ENCODE measurements around the gene ADARB2.
"Not testable (repeated sequence)": the region's sequence is repeated elsewhere in the genome, so short reads cannot be mapped to it uniquely, and the experiment has no call there.

ADARB2 gene

GRCh38 chr10:1538531-1539061 lies 198.7 kb downstream of the ADARB2 start:
- no peak for DNase-seq

DNA sequence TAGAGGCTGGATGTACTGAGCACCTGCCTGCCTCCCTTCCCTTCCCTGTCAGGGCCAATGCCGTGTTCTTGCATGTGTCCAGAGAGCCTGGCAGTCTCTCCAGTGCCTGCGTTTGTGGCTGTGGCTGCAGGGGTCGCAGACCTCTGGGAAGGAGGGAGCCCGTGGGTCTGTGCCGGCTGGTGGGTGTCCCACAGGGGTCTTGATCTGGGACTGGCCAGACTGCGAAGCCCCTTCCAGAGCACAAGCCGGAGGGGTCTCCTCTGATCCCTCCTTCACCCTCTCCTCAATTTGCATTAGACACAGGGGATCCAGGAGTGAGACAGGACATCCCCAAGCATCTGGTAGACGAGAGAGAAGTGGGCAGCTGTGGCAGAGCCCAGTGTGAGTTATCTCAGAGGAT lies 199.2 kb downstream of the ADARB2 start:
- DNase-seq = no peak

- not testable (repeated sequence) for DNase-seq
Measured at GRCh38 chr10:1537449-1537848, 199.9 kb downstream of the ADARB2 start.

DNA sequence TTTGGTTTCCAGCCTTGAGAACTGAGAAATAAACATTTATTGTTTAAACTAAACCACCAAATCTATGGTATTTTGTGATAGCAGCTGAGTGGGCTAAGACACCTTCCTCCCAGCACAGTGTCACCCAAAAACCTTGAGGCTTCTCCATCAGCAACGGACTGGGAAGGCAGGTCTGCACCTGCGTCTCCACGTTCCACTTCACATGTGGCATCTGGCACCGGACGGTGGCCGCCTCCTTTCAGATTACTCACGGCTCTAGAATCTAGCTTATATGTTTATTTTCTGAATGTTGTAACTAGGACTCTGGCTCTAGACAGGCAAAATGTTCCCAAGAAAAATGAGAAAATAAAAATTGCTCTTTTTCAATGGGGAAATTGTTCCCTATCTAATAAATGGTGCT lies 201.0 kb downstream of the ADARB2 start:
- no peak for DNase-seq

GRCh38 chr10:1535301-1535965 lies 201.9 kb downstream of the ADARB2 start:
- DNase-seq = no peak

GRCh38 chr10:1534820-1535219 lies 202.5 kb downstream of the ADARB2 start:
- DNase-seq = no peak

DNA sequence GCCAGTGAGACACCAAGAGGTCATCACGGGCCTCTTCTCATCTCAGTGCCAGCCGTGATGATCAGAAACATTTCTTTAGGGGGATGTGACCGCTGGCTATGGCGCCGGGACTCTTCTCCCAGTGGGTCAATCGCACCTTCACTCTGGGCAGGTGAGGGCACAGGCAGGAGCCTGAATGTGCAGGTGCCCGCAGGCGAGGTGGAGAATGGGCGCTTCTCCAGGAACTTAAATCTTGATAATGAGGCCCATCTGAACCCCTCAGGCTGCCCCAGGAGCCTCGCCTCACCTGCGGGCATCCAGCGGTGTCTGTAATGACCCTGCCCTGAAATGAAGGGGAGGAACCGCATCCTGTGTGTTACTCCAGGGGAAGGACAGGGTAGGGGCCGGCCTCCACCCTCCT lies 204.7 kb downstream of the ADARB2 start:
- no peak for DNase-seq

DNA sequence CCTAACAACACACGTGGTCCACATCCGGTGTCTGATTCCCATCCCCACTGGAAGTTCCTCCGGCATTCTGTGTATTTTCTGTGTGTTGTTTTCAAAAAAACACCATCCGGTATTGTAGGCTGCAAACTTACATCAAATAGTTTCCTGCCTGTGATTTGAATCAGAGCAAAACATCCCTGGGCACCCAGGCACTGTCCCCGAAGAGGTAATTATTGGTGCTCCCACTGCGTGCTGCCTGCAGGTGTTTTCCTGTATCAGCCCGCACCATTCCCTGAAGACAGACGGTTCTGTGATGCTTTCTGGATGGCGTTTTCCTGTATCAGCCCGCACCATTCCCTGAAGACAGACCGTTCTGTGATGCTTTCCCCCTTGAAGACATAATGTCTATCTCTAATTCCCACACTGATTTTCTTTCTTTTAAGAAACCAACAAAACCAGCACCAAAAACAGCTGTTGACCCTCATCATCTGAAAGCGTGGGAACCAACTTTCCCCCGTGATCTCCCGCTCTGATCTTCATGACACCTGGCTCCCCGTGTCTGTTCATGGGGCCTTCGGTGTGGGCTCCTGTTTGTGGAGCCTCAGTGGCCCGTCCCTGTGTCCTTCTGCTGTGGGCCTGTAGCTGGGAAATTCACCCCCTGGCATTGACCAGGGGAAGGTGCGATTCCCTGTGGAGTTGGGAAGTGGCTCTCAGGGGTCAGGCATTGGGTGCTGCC lies 205.3 kb downstream of the ADARB2 start:
- no peak for DNase-seq

- DNase-seq = no peak
Measured at GRCh38 chr10:1530871-1531517, 206.3 kb downstream of the ADARB2 start.

- DNase-seq = no peak
Measured at GRCh38 chr10:1529806-1530413, 207.4 kb downstream of the ADARB2 start.

GRCh38 chr10:1527951-1528350 lies 209.4 kb downstream of the ADARB2 start:
- DNase-seq = no peak

GRCh38 chr10:1526436-1527055 lies 210.8 kb downstream of the ADARB2 start:
- DNase-seq = no peak

- no peak for DNase-seq
Measured at GRCh38 chr10:1525354-1526162, 211.8 kb downstream of the ADARB2 start.

DNA sequence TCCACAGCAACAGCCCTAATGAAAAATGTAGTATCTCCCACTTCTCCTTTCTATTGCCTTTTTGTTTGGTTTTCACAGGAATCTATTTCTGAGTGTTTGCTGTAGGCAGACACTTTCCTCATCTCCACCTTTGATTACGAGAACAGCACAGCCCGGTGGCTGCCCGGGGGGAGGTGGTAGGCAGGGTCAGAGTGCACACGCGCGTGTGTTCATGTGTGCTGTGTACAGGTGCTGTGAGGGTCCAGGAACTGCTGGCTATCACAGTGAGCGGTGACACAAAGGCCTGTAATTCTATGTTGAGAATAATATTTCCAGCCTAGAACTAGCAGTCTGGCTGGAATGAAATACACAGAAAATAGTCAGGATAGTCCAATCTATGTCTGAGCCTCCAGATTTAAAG lies 212.8 kb downstream of the ADARB2 start:
- DNase-seq = no peak

DNA sequence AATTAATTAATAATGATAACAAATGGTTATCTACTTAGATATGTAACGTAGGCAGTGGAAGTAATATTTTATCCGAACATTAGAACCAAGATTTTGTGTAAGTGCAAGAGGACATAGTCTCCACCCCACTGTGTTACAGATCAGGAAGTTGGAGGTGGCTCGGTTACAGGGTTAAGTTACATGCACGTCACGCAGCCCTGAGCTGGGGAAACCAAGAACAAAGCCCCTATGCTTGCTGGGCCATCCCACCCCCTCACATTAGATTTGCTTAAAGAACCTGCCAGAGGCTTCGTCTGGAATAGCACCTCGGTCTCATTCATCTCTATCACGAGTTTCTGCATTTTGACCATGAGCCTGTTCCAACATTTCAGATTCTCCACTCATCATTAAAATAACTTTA lies 214.1 kb downstream of the ADARB2 start:
- DNase-seq = no peak

- DNase-seq = no peak
Measured at GRCh38 chr10:1522237-1522636, 215.1 kb downstream of the ADARB2 start.

- DNase-seq = no peak
Measured at GRCh38 chr10:1521741-1522140, 215.6 kb downstream of the ADARB2 start.

GRCh38 chr10:1520909-1521565 lies 216.3 kb downstream of the ADARB2 start:
- DNase-seq = no peak

DNA sequence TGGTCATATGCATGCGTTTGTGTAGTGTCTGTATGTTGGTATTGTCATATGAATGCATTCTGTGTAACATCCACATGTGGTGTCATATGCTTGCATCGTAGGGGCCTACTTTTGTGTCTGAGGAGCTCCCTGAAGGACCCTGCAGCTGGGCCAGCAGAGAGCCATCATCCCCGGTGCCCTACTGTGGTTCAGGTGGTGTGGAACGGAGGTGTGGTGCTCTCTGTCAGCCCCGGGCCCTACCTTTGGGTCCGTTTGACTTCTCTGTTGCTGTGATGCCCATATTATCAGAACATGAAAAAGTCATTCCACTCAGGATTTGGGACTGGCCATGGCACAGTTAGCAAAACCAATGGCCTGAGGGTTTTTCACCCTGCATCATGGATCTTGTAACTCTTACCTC lies 217.9 kb downstream of the ADARB2 start:
- DNase-seq = no peak

GRCh38 chr10:1517684-1518083 lies 219.6 kb downstream of the ADARB2 start:
- DNase-seq = no peak

DNA sequence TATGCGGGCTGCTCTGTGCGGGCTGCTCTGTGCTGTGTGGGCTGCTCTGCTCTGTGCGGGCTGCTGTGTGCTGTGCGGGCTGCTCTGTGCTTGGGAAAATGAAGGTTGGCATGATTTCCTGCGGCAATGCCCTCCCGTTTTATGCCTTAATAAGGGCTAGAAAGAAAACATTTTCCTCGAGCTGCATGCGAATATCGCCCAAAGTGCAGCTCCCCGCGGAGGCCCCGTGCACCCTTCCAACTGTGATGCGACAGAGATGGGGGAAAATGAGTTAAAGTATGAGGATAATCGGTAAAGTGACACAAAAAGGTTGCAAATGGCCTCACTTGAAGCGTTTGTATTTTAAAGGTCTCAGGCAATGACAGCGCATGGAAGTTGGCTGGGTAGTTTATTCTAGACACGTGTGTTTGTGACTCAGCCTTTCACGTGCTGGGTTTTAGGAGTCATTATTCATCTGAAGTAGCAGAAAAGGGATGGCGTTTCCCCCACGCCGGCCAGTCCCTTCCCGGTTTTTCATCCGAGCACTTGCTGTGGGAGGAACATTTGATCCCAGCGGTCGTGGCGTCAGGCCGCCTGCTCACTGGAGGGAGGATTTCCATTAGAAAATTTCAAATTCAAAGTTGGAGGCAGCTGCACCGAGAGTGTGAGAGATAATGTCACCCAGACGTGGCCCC lies 220.7 kb downstream of the ADARB2 start:
- DNase-seq = no peak
